HCT116 (cell line): Measurements from ENCODE around the gene GRK2. TPM values are rescaled to one million over a fixed set of nuclear protein-coding genes. Genes with fewer than 3 reads are reported as not detected.

Experiments
- ATAC-seq: fragments of 200-7000 bp; cut with Tn5 transposase; 2 replicates; pipeline ENCODE4 v1.9.1; 2020; ENCODE audit warnings: mild to moderate bottlenecking, moderate library complexity
- BruUV-seq: library from RNA; stranded (reverse); fragments of 400-500 nt; replicated peaks from 2 replicates; lab custom pipeline; 2021; lab: Mats Ljungman, UMichigan
- CTCF ChIA-PET: fragments of 300-600 bp; sonication (Branson Sonifier 250); formaldehyde crosslinking; loops from one replicate; lab custom pipeline; 2021; ENCODE audit warnings: antibody characterized with exemption; lab: Charles Lee
- POLR2A ChIA-PET: fragments of 300-600, 350-600 bp; sonication (Branson Sonifier 250); formaldehyde crosslinking; loops from one replicate; lab custom pipeline; 2021; ENCODE audit warnings: antibody characterized with exemption; lab: Charles Lee
- RAD21 ChIA-PET, 2 experiments: fragments of 300-600 bp; sonication (Branson Sonifier 250); formaldehyde crosslinking; loops; one replicate each; lab custom pipeline; 2023; ENCODE audit warnings: low total read pairs in 2 of 2; ENCODE audit not compliant: uncharacterized antibody in 2 of 2, unreplicated experiment in 2 of 2, low non-redundant PET in 1 of 2; lab: Charles Lee
- DNase-seq: peaks from one replicate; pipeline ENCODE4 v3.0.0-alpha.2; 2010; ENCODE audit warnings: low read depth, low spot score
- H2AFZ ChIP-seq: fragments of 200-600 bp; shearing (Covaris generic), sonication (generic); 2 replicates; pipeline ENCODE4 v1.6.1; 2017; ENCODE audit warnings: low read depth, mixed run types, mixed read lengths, antibody characterized with exemption, low read length; ENCODE audit not compliant: poor library complexity, severe bottlenecking
- H3K27ac ChIP-seq: 2 replicates; pipeline ENCODE4 v1.5.1; 2012; ENCODE audit warnings: low read depth, low read length
- H3K27me3 ChIP-seq: fragments of 200-600 bp; sonication (generic); 2 replicates; pipeline ENCODE4 v1.6.1; 2016; ENCODE audit warnings: mixed run types, low read length, mixed read lengths; ENCODE audit not compliant: insufficient read depth
- H3K36me3 ChIP-seq, 2 experiments: fragments of 200-500 bp in 1 of 2; fragments of 200-600 bp in 1 of 2; sonication (Bioruptor generic) in 1 of 2; sonication (generic) in 1 of 2; 2 replicates each; pipeline versions ENCODE4 v1.5.1 to v1.6.1; 2014 to 2016; ENCODE audit warnings: low read length in 2 of 2, inconsistent platforms in 1 of 2, mixed read lengths in 1 of 2, mixed run types in 1 of 2; ENCODE audit not compliant: insufficient read depth in 2 of 2, control insufficient read depth in 1 of 2
- H3K4me1 ChIP-seq, 2 experiments: fragments of 200-600 bp in 1 of 2; sonication (generic) in 1 of 2; 2 replicates each; pipeline versions ENCODE4 v1.5.1 to v1.6.1; 2012 to 2017; ENCODE audit warnings: low read length in 2 of 2, inconsistent platforms in 1 of 2, mild to moderate bottlenecking in 1 of 2, mixed read lengths in 1 of 2, mixed run types in 1 of 2, moderate library complexity in 1 of 2; ENCODE audit not compliant: insufficient read depth in 2 of 2, control insufficient read depth in 1 of 2
- H3K4me2 ChIP-seq: fragments of 200-600 bp; sonication (generic); 2 replicates; pipeline ENCODE4 v1.6.1; 2017; ENCODE audit warnings: mixed run types, low read length, mixed read lengths
- H3K4me3 ChIP-seq, 2 experiments: fragments of 200-600 bp in 1 of 2; sonication (generic) in 1 of 2; replicated peaks in 1 of 2; 2 replicates each; pipeline ENCODE4 v1.5.1; 2011 to 2016; ENCODE audit warnings: low read length in 2 of 2, control low read depth in 1 of 2, low read depth in 1 of 2, mild to moderate bottlenecking in 1 of 2, mixed read lengths in 1 of 2, mixed run types in 1 of 2
- H3K79me2 ChIP-seq: fragments of 200-600 bp; sonication (generic); 2 replicates; pipeline ENCODE4 v1.6.1; 2017; ENCODE audit warnings: mild to moderate bottlenecking, mixed run types, low read length, moderate library complexity, mixed read lengths; ENCODE audit not compliant: insufficient read depth
- H3K9ac ChIP-seq: fragments of 200-600 bp; sonication (generic); 2 replicates; pipeline ENCODE4 v1.6.1; 2016; ENCODE audit warnings: low read length, mixed read lengths
- H3K9me2 ChIP-seq: fragments of 200-600 bp; sonication (generic), shearing (Covaris generic); 2 replicates; pipeline ENCODE4 v1.6.1; 2017; ENCODE audit warnings: mixed run types, mild to moderate bottlenecking, moderate library complexity; ENCODE audit not compliant: insufficient read depth
- H3K9me3 ChIP-seq, 2 experiments: fragments of 200-500 bp in 1 of 2; fragments of 200-600 bp in 1 of 2; sonication (Bioruptor generic) in 1 of 2; sonication (generic) in 1 of 2; 2 replicates each; pipeline ENCODE4 v1.6.1; 2014 to 2017; ENCODE audit warnings: low read length in 2 of 2, mixed read lengths in 2 of 2, inconsistent platforms in 1 of 2, low read depth in 1 of 2, mild to moderate bottlenecking in 1 of 2, mixed run types in 1 of 2, moderate library complexity in 1 of 2; ENCODE audit not compliant: control insufficient read depth in 1 of 2, insufficient read depth in 1 of 2
- H4K20me1 ChIP-seq: fragments of 200-600 bp; sonication (generic), shearing (Covaris generic); 2 replicates; pipeline ENCODE4 v1.6.1; 2017; ENCODE audit warnings: mixed run types, mild to moderate bottlenecking, moderate library complexity; ENCODE audit not compliant: insufficient read depth
- CBX3 ChIP-seq: IDR thresholded peaks from 2 replicates; pipeline ENCODE4 v1.6.1; 2012; ENCODE audit warnings: low read depth
- CEBPB ChIP-seq: IDR thresholded peaks from 2 replicates; pipeline ENCODE4 v1.6.1; 2012; ENCODE audit warnings: low read depth
- EGR1 ChIP-seq: IDR thresholded peaks from 2 replicates; pipeline ENCODE4 v1.6.1; 2012; ENCODE audit warnings: low read depth
- ELF1 ChIP-seq: IDR thresholded peaks from 2 replicates; pipeline ENCODE4 v1.6.1; 2012; ENCODE audit warnings: low read depth, borderline replicate concordance
- EZH2 ChIP-seq: fragments of 200-600 bp; sonication (generic); IDR thresholded peaks from 2 replicates; pipeline ENCODE4 v1.6.1; 2017; ENCODE audit warnings: antibody characterized with exemption, mixed run types
- EZH2phosphoT487 ChIP-seq: fragments of 200-600 bp; IDR thresholded peaks from 2 replicates; pipeline ENCODE4 v1.6.1; 2018; ENCODE audit warnings: antibody characterized with exemption, borderline replicate concordance
- FOSL1 ChIP-seq: IDR thresholded peaks from 2 replicates; pipeline ENCODE4 v1.6.1; 2012; ENCODE audit warnings: low read depth
- JUND ChIP-seq: IDR thresholded peaks from 2 replicates; pipeline ENCODE4 v1.6.1; 2012
- POLR2AphosphoS5 ChIP-seq: IDR thresholded peaks from 2 replicates; pipeline ENCODE4 v1.6.1; 2011; ENCODE audit warnings: mild to moderate bottlenecking, low read depth, low read length, moderate library complexity
- RAD21 ChIP-seq: IDR thresholded peaks from 2 replicates; pipeline ENCODE4 v1.6.1; 2012; ENCODE audit warnings: low read depth, mild to moderate bottlenecking
- SIN3A ChIP-seq: IDR thresholded peaks from 2 replicates; pipeline ENCODE4 v1.6.1; 2012; ENCODE audit warnings: low read depth
- SP1 ChIP-seq: IDR thresholded peaks from 2 replicates; pipeline ENCODE4 v1.6.1; 2012; ENCODE audit warnings: low read depth
- SRF ChIP-seq: IDR thresholded peaks from 2 replicates; pipeline ENCODE4 v1.6.1; 2012; ENCODE audit warnings: low read depth
- TCF7L2 ChIP-seq: IDR thresholded peaks from 2 replicates; pipeline ENCODE4 v1.7.0; 2011; ENCODE audit warnings: borderline replicate concordance, inconsistent platforms; ENCODE audit not compliant: insufficient read depth, insufficient read length; ENCODE audit errors: extremely low read depth
- YY1 ChIP-seq: IDR thresholded peaks from 2 replicates; pipeline ENCODE4 v1.6.1; 2011; ENCODE audit warnings: low read length, low read depth, moderate library complexity, mild to moderate bottlenecking; ENCODE audit not compliant: insufficient replicate concordance; ENCODE audit errors: extremely low read depth
- ZNF274 ChIP-seq: fragments of 200-500 bp; sonication (Bioruptor generic); IDR thresholded peaks from 2 replicates; pipeline ENCODE4 v1.6.1; 2014; ENCODE audit warnings: mild to moderate bottlenecking, low read depth, low read length, inconsistent platforms
- intact Hi-C: fragments of 100-400 bp; cut with micrococcal nuclease; formaldehyde crosslinking; loops from 2 replicates; pipeline ENCODE4 v1.10.0; 2022
- total RNA-seq: library from RNA; stranded (reverse); gene quantifications from one replicate; pipeline ENCODE4 v1.2.1, GENCODE V29; 2021; ENCODE audit not compliant: unreplicated experiment
- TF ChIP-seq, protein P1 (sequence below): IDR thresholded peaks from 2 replicates; pipeline ENCODE4 v1.6.1; 2011; ENCODE audit warnings: mild to moderate bottlenecking, low read length, moderate library complexity; ENCODE audit not compliant: insufficient replicate concordance; ENCODE audit errors: extremely low read depth
- TF ChIP-seq, protein P2 (sequence below): IDR thresholded peaks from 2 replicates; pipeline ENCODE4 v1.6.1; 2012; ENCODE audit warnings: low read depth

GRK2 gene
- total RNA-seq, 1 experiment from 2014 or later: 83.0 TPM

DNA sequence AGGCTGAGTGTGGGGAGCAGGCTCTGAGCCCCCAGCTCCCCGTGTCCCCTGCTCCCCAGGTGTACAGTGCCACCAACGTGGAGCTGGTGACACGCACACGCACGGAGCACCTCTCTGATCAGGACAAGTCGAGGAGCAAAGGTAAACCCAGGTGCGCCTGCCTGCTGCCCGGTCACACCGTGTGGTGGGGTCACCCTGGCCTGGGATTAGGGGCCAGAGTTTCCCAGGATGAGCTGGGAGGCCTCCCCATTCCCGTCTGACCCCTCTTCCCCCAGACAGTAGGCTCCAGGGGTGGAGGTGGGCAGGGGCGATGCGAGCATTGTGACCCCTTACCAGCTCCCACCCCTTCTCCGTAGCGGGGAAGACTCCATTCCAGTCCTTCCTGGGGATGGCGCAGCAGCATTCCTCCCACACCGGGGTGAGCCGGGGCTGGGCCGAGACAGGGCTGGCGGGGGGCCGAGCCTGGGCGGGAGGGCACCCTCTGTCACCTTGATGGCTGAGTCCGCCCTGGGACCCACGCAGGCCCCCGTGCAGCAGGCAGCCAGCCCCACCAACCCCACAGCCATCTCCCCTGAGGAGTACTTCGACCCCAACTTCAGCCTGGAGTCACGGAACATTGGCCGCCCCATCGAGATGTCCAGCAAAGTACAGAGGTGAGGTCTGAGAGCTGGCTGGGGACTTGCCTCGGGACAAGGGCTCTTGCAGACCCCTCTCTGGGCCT, 33.4 kb downstream of the GRK2 start:
- peaks cover 13 to 19% of the 10 kb centered on the region in 2 experiments for H3K4me1 ChIP-seq
- CTCF ChIA-PET: no interaction called here
- POLR2A ChIA-PET: no interaction called here
- no peak overlapping the region for H3K4me3 ChIP-seq
- peaks cover 0 to 14% of the 10 kb centered on the region in 2 experiments; a peak in 1 of 4 replicates for H3K9me3 ChIP-seq
- intact Hi-C loops: no loop called here
- DNase-seq (no peak), ATAC-seq (no peak)
- H3K9ac ChIP-seq: no peak overlapping the region
- no peaks in the 10 kb centered on the region for H3K27me3 ChIP-seq
- no peak overlapping the region; the same call in 1 of the 2 replicates for H3K27ac ChIP-seq
- peaks cover 15% of the 10 kb centered on the region for H3K79me2 ChIP-seq
- no peak overlapping the region for H3K4me2 ChIP-seq
- no TSS peak for BruUV-seq
- TF ChIP-seq SRF: no peak
- no peak for TF ChIP-seq ZNF274
- no peak for TF ChIP-seq FOSL1
- no peak for TF ChIP-seq JUND
- TF ChIP-seq, protein P1, sequence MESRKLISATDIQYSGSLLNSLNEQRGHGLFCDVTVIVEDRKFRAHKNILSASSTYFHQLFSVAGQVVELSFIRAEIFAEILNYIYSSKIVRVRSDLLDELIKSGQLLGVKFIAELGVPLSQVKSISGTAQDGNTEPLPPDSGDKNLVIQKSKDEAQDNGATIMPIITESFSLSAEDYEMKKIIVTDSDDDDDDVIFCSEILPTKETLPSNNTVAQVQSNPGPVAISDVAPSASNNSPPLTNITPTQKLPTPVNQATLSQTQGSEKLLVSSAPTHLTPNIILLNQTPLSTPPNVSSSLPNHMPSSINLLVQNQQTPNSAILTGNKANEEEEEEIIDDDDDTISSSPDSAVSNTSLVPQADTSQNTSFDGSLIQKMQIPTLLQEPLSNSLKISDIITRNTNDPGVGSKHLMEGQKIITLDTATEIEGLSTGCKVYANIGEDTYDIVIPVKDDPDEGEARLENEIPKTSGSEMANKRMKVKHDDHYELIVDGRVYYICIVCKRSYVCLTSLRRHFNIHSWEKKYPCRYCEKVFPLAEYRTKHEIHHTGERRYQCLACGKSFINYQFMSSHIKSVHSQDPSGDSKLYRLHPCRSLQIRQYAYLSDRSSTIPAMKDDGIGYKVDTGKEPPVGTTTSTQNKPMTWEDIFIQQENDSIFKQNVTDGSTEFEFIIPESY: no peak
- no peak for TF ChIP-seq TCF7L2
- TF ChIP-seq CEBPB: no peak
- TF ChIP-seq EZH2phosphoT487: no peak
- no peak for TF ChIP-seq CBX3
- TF ChIP-seq, protein P2, sequence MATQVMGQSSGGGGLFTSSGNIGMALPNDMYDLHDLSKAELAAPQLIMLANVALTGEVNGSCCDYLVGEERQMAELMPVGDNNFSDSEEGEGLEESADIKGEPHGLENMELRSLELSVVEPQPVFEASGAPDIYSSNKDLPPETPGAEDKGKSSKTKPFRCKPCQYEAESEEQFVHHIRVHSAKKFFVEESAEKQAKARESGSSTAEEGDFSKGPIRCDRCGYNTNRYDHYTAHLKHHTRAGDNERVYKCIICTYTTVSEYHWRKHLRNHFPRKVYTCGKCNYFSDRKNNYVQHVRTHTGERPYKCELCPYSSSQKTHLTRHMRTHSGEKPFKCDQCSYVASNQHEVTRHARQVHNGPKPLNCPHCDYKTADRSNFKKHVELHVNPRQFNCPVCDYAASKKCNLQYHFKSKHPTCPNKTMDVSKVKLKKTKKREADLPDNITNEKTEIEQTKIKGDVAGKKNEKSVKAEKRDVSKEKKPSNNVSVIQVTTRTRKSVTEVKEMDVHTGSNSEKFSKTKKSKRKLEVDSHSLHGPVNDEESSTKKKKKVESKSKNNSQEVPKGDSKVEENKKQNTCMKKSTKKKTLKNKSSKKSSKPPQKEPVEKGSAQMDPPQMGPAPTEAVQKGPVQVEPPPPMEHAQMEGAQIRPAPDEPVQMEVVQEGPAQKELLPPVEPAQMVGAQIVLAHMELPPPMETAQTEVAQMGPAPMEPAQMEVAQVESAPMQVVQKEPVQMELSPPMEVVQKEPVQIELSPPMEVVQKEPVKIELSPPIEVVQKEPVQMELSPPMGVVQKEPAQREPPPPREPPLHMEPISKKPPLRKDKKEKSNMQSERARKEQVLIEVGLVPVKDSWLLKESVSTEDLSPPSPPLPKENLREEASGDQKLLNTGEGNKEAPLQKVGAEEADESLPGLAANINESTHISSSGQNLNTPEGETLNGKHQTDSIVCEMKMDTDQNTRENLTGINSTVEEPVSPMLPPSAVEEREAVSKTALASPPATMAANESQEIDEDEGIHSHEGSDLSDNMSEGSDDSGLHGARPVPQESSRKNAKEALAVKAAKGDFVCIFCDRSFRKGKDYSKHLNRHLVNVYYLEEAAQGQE: no peak
- no peak for TF ChIP-seq SP1
- TF ChIP-seq EGR1: no peak
- no peak for TF ChIP-seq SIN3A
- TF ChIP-seq YY1: no peak
- no peak for TF ChIP-seq EZH2
- TF ChIP-seq POLR2AphosphoS5: no peak
- no peak for TF ChIP-seq ELF1
- no peak for TF ChIP-seq RAD21
- peaks cover 3 to 13% of the 10 kb centered on the region in 2 experiments; a peak in 1 of 4 replicates for H3K36me3 ChIP-seq
- H3K9me2 ChIP-seq: no peaks in the 10 kb centered on the region
- H4K20me1 ChIP-seq: no peaks in the 10 kb centered on the region
- RAD21 ChIA-PET: no interaction called here
- no peak overlapping the region for H2AFZ ChIP-seq
